Sigmoid colon (tissue), 7 donors: ENCODE data around the gene CPSF4L. TPM values are rescaled to one million over a fixed set of nuclear protein-coding genes. Genes with fewer than 3 reads are reported as not detected.
"Not testable (repeated sequence)": the region's sequence is repeated elsewhere in the genome, so short reads cannot be mapped to it uniquely, and the experiment has no call there.

Experiments
- DNase-seq: peaks from one replicate; pipeline ENCODE4 v3.0.0-alpha.2; 2019
- H3K27ac ChIP-seq, 4 donors: fragments of 200-600 bp; sonication (generic); one replicate each; pipeline ENCODE4 v1.5.1; 2016 to 2019; ENCODE audit warnings: mild to moderate bottlenecking in 1 of 4
- H3K27me3 ChIP-seq, 3 donors: fragments of 200-600 bp; sonication (generic); one replicate each; pipeline ENCODE4 v1.5.1; 2019; ENCODE audit warnings: mild to moderate bottlenecking in 1 of 3
- H3K36me3 ChIP-seq, 4 donors: fragments of 200-600 bp; sonication (generic); one replicate each; pipeline ENCODE4 v1.5.1; 2016 to 2019
- H3K4me1 ChIP-seq, 4 donors: fragments of 200-600 bp; sonication (generic); one replicate each; pipeline ENCODE4 v1.5.1; 2017 to 2019
- H3K4me3 ChIP-seq, 4 donors: fragments of 200-600 bp; sonication (generic); one replicate each; pipeline ENCODE4 v1.5.1; 2017 to 2019; ENCODE audit warnings: mild to moderate bottlenecking in 2 of 4, moderate library complexity in 1 of 4
- H3K9me3 ChIP-seq, 4 donors: fragments of 200-600 bp in 3 of 4; sonication (generic) in 3 of 4; one replicate each; pipeline versions ENCODE4 v1.5.1 to v1.6.1; 2013 to 2019
- CTCF ChIP-seq, 4 experiments: fragments of 450-650 bp in 3 of 4; fragments of 200-600 bp in 1 of 4; IDR thresholded peaks; one replicate each; pipeline ENCODE4 v1.5.1; 2016 to 2019; ENCODE audit warnings: antibody characterized with exemption in 4 of 4, mild to moderate bottlenecking in 3 of 4, moderate library complexity in 2 of 4
- EP300 ChIP-seq, 4 donors: sonication (generic); formaldehyde crosslinking; IDR thresholded peaks; one replicate each; pipeline ENCODE4 v1.6.1; 2017; ENCODE audit warnings: antibody characterized with exemption in 4 of 4
- POLR2A ChIP-seq, 2 donors: fragments of 450-650 bp; IDR thresholded peaks; one replicate each; pipeline ENCODE4 v1.6.1; 2016; ENCODE audit warnings: antibody characterized with exemption in 2 of 2, mild to moderate bottlenecking in 2 of 2, moderate library complexity in 2 of 2
- POLR2AphosphoS5 ChIP-seq, 4 donors: sonication (generic); formaldehyde crosslinking; IDR thresholded peaks; one replicate each; pipeline ENCODE4 v1.6.1; 2017; ENCODE audit warnings: antibody characterized with exemption in 4 of 4
- WGBS, 2 donors: extraction: QIAGEN DNeasy Blood & Tissue Kit; methylation state at CpG; one replicate each; pipeline ENCODE4 v1.1.7; 2013; 5-methylcytosine and 5-hydroxymethylcytosine counted together
- intact Hi-C: fragments of 100-400 bp; cut with DNase I; formaldehyde crosslinking; loops from one replicate; pipeline ENCODE4 v1.15.1; 2023
- polyA plus RNA-seq, 3 donors: library from polyadenylated mRNA; stranded (reverse); fragments of 200-250 nt; gene quantifications; one replicate each; pipeline ENCODE4 v1.2.3, GENCODE V29; 2013
- total RNA-seq, 4 donors: library from RNA; depleted of rRNA; stranded (reverse); fragments of >200 nt; gene quantifications; one replicate each; pipeline ENCODE4 v1.1.0, GENCODE V29; 2016
- donor health status: healthy with polysubstance abuse.
- donor health status: Bipolar disorder and iron deficiency.
- donor health status: healthy.

The CPSF4L gene
- total RNA-seq (not detected), polyA plus RNA-seq (not detected)

- peak within 1 kb of the TSS; percentile 14 to 49 (median 35) for H3K27ac ChIP-seq
- WGBS, 2 donors = 76 to 86% methylated on average over 9 of the region's 9 CpGs
- H3K9me3 ChIP-seq = no peaks in the 10 kb centered on the region
- no peak for TF ChIP-seq POLR2A (IDR thresholded peaks at IDR 0.05)
- TF ChIP-seq EP300 (IDR thresholded peaks at IDR 0.05) = no peak
- no peak for TF ChIP-seq POLR2AphosphoS5 (IDR thresholded peaks at IDR 0.05)
- no peak for TF ChIP-seq CTCF (IDR thresholded peaks at IDR 0.05)
- no peaks in the 10 kb centered on the region for H3K27me3 ChIP-seq
- no peaks in the 10 kb centered on the region for H3K36me3 ChIP-seq
- intact Hi-C loops = no loop called here
- peak; percentile 44 for DNase-seq
- no peak within 1 kb of the TSS for H3K4me3 ChIP-seq
- peaks cover 0 to 23% (median 13%) of the 10 kb centered on the region in 4 donors for H3K4me1 ChIP-seq
Observed at GRCh38 chr17:73261617-73261951, at the start of gene CPSF4L. Gene CPSF4L (minus strand): TSS chr17:73261880. CDS start chr17:73261818, 62 bp downstream.

- H3K27me3 ChIP-seq = no peaks in the 10 kb centered on the region
- H3K4me1 ChIP-seq = peaks cover 0 to 45% (median 45%) of the 10 kb centered on the region in 4 donors
- no peaks in the 10 kb centered on the region for H3K36me3 ChIP-seq
- 1% methylated on average over 38 of the region's 38 CpGs for WGBS, 2 donors
- H3K4me3 ChIP-seq = peak overlapping the region; percentile 91 to 100 (median 100)
- TF ChIP-seq POLR2A (IDR thresholded peaks at IDR 0.05) = no peak
- no peak for TF ChIP-seq CTCF (IDR thresholded peaks at IDR 0.05)
- no peak for TF ChIP-seq POLR2AphosphoS5 (IDR thresholded peaks at IDR 0.05)
- peak overlapping the region; percentile 99 to 100 (median 100) for H3K27ac ChIP-seq
- intact Hi-C loops = loop anchor here (1.0 to 5.0 kb wide), 3 partner anchors 31 to 55 kb away; no protein-coding TSS in a partner anchor
- no peaks in the 10 kb centered on the region for H3K9me3 ChIP-seq
- peak; percentile 79 for DNase-seq
Observed at GRCh38 chr17:73311428-73311780, 49.7 kb upstream of the CPSF4L start.

GRCh38 chr17:73309727-73310596 lies 48.3 kb upstream of the CPSF4L start:
- WGBS, 2 donors = 4 to 18% methylated on average over 21 of the region's 21 CpGs
- Histone ChIP-seq H3K4me1 (peaks cover 0 to 60% (median 58%) of the 10 kb centered on the region in 4 donors), H3K36me3 (no peaks in the 10 kb centered on the region), H3K27ac (peak overlapping the region; percentile 99 to 100 (median 100)), H3K9me3 (no peaks in the 10 kb centered on the region), H3K27me3 (no peaks in the 10 kb centered on the region), H3K4me3 (peak overlapping the region; percentile 91 to 100 (median 100))
- no peak for DNase-seq
- intact Hi-C loops = loop anchor here (2.0 to 5.0 kb wide), 2 partner anchors 33 to 53 kb away; no protein-coding TSS in a partner anchor
- peak in 3 of 4 donors; percentile 22 to 30 (median 22) for TF ChIP-seq POLR2AphosphoS5 (IDR thresholded peaks at IDR 0.05)
- no peak for TF ChIP-seq EP300 (IDR thresholded peaks at IDR 0.05)
- TF ChIP-seq POLR2A (IDR thresholded peaks at IDR 0.05) = peak in 1 of 2 donors; percentile 42

DNA sequence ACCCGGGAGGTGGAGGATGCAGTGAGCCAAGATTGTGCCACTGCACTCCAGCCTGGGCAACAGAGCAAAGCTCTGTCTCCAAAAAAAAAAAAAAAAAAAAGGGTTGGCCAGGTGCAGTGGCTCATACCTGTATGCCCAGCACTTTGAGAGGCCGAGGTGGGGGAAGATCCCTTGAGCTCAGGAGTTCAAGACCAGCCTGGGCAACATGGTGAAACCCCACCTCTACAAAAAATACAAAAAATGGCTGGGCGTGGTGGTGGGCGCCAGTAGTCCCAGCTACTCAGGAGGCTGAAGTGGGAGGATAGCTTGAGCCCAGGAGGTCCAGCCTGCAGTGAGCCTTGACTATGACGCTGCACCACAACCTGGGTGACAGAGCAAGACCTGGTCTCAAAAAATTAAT lies 47.3 kb upstream of the CPSF4L start:
- intact Hi-C loops, H3K9me3 ChIP-seq, H3K36me3 ChIP-seq, H3K27me3 ChIP-seq, DNase-seq: not testable (repeated sequence)
- Histone ChIP-seq H3K4me1 (peaks cover 0 to 70% (median 69%) of the 10 kb centered on the region in 4 donors), H3K4me3 (peak overlapping the region; percentile 91 to 100 (median 100)), H3K27ac (peak overlapping the region; percentile 99 to 100 (median 100))
- WGBS, 2 donors = 21 to 69% methylated on average over 5 of the region's 5 CpGs

- Histone ChIP-seq H3K4me3 (peak overlapping the region; percentile 91 to 100 (median 100)), H3K4me1 (peaks cover 0 to 77% (median 76%) of the 10 kb centered on the region in 4 donors), H3K27me3 (no peaks in the 10 kb centered on the region), H3K27ac (peak overlapping the region; percentile 99 to 100 (median 100)), H3K36me3 (no peaks in the 10 kb centered on the region), H3K9me3 (no peaks in the 10 kb centered on the region)
- intact Hi-C loops = no loop called here
- WGBS, 2 donors = 8 to 52% methylated on average over 23 of the region's 23 CpGs
- TF ChIP-seq EP300 (IDR thresholded peaks at IDR 0.05) = no peak
- peak in 1 of 2 donors; percentile 9 for TF ChIP-seq POLR2A (IDR thresholded peaks at IDR 0.05)
- no peak for TF ChIP-seq CTCF (IDR thresholded peaks at IDR 0.05)
- TF ChIP-seq POLR2AphosphoS5 (IDR thresholded peaks at IDR 0.05) = peak; percentile 57 to 73 (median 64)
- DNase-seq = peak; percentile 92
Observed at GRCh38 chr17:73308017-73308823, 46.5 kb upstream of the CPSF4L start.
